OCI-LY3 (cell line): ENCODE data around the gene TPGS1.

ENCODE experiments used
- EZH2phosphoT487 ChIP-seq: fragments of 200-600 bp; shearing (Covaris generic); IDR thresholded peaks from 2 replicates; pipeline ENCODE4 v1.6.1; 2018; ENCODE audit warnings: antibody characterized with exemption, mixed run types, low read depth
- TF ChIP-seq, protein P1 (sequence below): fragments of 200-600, 300-600 bp; sonication (generic); IDR thresholded peaks from 2 replicates; pipeline ENCODE4 v1.5.1; 2014; ENCODE audit warnings: antibody characterized with exemption, low read length, low read depth

DNA sequence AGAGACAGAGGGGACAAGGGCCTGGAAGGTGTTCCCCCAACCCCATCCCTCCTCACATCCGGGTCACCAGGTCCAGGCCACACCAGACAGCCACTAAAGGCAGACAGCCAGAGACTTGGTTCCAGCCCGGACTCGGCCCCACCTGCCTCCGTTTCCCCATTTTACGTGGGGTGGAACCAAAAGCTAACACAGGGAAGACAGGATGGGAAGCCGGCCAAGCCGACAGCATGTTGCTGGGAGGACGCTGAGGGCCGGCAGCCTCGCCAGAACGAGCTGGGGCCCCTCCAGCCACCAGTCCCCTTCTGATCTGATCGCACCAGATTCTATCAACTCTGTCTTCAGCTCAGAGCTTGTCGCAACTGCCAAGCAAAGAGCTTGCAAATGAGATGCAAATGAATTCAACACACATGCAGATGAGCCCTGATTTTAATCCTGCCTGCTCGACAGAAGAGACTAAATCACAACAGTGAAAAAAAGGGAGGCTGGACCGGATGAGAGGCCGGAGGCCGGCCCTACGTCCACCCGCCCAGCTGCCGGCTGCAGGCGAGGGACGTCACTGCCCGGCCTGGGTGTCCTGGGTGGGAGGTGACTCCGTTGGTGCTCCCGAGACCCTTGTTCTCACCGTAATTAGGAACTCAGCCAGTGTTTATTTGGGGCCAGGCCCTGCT is 28.9 kb upstream of the TPGS1 start:
- TF ChIP-seq, protein P1, sequence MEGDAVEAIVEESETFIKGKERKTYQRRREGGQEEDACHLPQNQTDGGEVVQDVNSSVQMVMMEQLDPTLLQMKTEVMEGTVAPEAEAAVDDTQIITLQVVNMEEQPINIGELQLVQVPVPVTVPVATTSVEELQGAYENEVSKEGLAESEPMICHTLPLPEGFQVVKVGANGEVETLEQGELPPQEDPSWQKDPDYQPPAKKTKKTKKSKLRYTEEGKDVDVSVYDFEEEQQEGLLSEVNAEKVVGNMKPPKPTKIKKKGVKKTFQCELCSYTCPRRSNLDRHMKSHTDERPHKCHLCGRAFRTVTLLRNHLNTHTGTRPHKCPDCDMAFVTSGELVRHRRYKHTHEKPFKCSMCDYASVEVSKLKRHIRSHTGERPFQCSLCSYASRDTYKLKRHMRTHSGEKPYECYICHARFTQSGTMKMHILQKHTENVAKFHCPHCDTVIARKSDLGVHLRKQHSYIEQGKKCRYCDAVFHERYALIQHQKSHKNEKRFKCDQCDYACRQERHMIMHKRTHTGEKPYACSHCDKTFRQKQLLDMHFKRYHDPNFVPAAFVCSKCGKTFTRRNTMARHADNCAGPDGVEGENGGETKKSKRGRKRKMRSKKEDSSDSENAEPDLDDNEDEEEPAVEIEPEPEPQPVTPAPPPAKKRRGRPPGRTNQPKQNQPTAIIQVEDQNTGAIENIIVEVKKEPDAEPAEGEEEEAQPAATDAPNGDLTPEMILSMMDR = no peak
- no peak for TF ChIP-seq EZH2phosphoT487
